ENCODE data around the gene CENPA. TPM values are rescaled to one million over a fixed set of nuclear protein-coding genes. Genes with fewer than 3 reads are reported as not detected.

The CENPA gene
- polyA plus RNA-seq, 1 experiment, result 9.3 TPM

DNA sequence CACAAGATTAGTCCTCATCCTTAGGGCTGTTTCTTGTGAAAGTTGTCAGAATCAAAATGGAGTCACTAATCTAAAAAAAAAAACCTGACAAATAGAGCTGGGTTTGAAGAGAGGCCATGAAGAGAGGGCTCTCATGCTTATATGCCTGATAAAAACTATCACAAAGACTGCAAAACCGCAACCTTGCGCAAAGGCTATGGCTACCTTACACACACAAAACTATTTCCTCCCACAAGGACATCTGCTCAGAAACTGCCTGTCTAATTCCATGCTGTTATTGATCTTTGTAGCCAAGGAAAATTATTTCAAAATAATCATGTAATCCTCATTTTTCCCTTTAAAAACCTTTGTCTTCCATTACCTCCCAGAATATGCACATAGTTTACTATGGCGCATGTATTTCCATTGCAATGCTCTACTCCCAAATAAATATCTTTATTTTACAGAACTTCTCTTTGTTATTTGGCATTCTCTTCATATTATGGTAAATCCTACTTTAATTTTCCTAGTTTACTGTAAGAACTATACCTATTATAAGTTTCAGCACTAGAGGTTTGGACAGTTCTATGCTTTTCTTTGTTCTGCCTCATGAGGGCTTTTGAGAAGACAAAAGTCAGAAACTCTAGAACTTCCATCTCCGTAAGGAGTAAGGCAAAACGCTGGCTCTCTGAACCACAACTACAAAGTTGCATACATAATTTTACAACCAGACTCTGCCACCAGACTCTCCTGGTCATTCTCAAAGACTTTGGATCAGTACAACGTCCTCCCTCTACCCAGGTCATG is 52.5 kb downstream of the CENPA start:
- H3K27ac ChIP-seq (ENCODE audit: low read depth, low read length), result no peak overlapping the region
- TF ChIP-seq, protein P1, sequence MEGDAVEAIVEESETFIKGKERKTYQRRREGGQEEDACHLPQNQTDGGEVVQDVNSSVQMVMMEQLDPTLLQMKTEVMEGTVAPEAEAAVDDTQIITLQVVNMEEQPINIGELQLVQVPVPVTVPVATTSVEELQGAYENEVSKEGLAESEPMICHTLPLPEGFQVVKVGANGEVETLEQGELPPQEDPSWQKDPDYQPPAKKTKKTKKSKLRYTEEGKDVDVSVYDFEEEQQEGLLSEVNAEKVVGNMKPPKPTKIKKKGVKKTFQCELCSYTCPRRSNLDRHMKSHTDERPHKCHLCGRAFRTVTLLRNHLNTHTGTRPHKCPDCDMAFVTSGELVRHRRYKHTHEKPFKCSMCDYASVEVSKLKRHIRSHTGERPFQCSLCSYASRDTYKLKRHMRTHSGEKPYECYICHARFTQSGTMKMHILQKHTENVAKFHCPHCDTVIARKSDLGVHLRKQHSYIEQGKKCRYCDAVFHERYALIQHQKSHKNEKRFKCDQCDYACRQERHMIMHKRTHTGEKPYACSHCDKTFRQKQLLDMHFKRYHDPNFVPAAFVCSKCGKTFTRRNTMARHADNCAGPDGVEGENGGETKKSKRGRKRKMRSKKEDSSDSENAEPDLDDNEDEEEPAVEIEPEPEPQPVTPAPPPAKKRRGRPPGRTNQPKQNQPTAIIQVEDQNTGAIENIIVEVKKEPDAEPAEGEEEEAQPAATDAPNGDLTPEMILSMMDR (IDR thresholded peaks at IDR 0.05; ENCODE audit: low read depth, low read length), result peak; percentile 21; the same call in 1 of the 2 replicates
- no peaks in the 10 kb centered on the region for H3K9me3 ChIP-seq (ENCODE audit: control insufficient read depth, insufficient read depth, low read length)
- peaks cover 27% of the 10 kb centered on the region for H3K27me3 ChIP-seq (ENCODE audit: control insufficient read depth, insufficient read depth, low read length)
- ChIA-PET POLR2A (no interaction called here), CTCF (interaction anchor here (0.6 kb wide), 1 partner anchor 8 kb away, joined by 3 read pairs; no protein-coding TSS in a partner anchor)
- H3K4me3 ChIP-seq (ENCODE audit: low read depth, low read length), result no peak overlapping the region
- DNase-seq (ENCODE audit: low read depth, low spot score), result no peak

DNA sequence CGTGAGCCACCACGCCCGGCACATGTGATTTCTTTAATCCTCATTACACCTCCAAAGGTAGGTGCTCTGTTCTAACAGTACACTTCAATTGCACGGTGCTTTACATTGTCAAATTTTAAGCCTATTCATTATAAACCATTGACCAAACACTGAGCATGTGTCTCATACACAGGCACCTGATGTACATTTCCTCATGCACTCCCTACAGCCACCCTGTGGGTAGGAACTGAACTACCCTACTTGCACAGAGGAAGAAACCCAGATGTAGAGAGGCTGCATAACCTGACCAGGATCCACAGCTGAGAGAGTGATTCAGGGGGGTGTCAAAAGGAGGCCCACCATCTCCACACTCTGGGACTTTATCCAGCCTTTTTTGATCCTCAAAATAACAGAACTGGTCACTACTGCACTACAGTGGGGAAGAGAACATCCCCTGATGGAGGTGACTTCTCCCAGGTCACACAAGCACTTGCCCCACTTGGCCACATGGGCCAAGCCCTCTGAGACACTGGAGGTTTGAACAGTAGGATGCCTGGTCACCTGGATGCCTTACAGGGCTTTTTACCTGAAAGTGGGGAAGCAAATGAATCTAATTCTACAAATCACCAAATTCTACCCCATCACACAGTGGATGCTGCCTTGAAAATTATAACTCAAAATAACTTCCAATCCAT is 55.2 kb downstream of the CENPA start:
- Histone ChIP-seq H3K9me3 (ENCODE audit: control insufficient read depth, insufficient read depth, low read length) (no peaks in the 10 kb centered on the region), H3K27ac (ENCODE audit: low read depth, low read length) (no peak overlapping the region), H3K4me3 (ENCODE audit: low read depth, low read length) (no peak overlapping the region), H3K27me3 (ENCODE audit: control insufficient read depth, insufficient read depth, low read length) (peaks cover 39% of the 10 kb centered on the region)
- DNase-seq (ENCODE audit: low read depth, low spot score), result no peak
- TF ChIP-seq, protein P1 (IDR thresholded peaks at IDR 0.05; ENCODE audit: low read depth, low read length), result peak; percentile 6; the same call in 1 of the 2 replicates
- CTCF ChIA-PET, result no interaction called here
- POLR2A ChIA-PET, result no interaction called here

DNA sequence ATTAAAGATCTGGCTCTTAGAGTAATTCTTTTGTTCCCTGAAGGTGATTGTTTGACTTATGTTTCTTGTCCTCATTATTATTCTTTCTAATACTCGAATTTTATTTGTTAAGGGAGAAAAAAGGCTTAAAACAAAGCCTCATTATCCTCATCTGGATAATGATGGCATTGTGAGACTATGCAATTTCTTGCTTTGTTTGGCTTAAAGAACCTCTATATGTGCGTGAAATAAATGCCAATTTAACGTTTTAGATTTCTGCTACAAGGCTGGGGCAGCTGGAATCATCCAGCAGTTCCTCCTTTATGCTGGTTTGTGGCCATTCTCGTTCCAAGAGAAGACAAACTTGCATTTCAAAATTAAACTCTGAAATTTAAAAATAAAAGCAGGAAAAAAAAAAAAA is 57.2 kb downstream of the CENPA start:
- no peak for DNase-seq (ENCODE audit: low read depth, low spot score)
- H3K4me3 ChIP-seq (ENCODE audit: low read depth, low read length), result no peak overlapping the region
- POLR2A ChIA-PET, result interaction anchor here (0.6 kb wide), 1 partner anchor 102 kb away, joined by 3 read pairs; no protein-coding TSS in a partner anchor
- no peak overlapping the region for H3K27ac ChIP-seq (ENCODE audit: low read depth, low read length)
- peaks cover 52% of the 10 kb centered on the region for H3K27me3 ChIP-seq (ENCODE audit: control insufficient read depth, insufficient read depth, low read length)
- CTCF ChIA-PET, result interaction anchor here (0.6 to 6.4 kb wide), 3 partner anchors 10 to 174 kb away, joined by 4 to 147 read pairs (median 7); no protein-coding TSS in a partner anchor
- H3K9me3 ChIP-seq (ENCODE audit: control insufficient read depth, insufficient read depth, low read length), result no peaks in the 10 kb centered on the region
- TF ChIP-seq, protein P1 (IDR thresholded peaks at IDR 0.05; ENCODE audit: low read depth, low read length), result no peak

Other genes starting within 250 kb of the CENPA start
- gene CIB4, start 144.7 kb upstream of the CENPA start, polyA plus RNA-seq (2011; rRNA removed), result not detected in 2 replicates
- gene KCNK3, start 93.3 kb upstream of the CENPA start, polyA plus RNA-seq (2011; rRNA removed), result 0.04 and 0.05 TPM in 2 replicates
- 31.4 and 38.8 TPM in 2 replicates for gene SLC35F6, start 21.8 kb upstream of the CENPA start, polyA plus RNA-seq (2011; rRNA removed)
- gene DPYSL5, start 62.1 kb downstream of the CENPA start, polyA plus RNA-seq (2011; rRNA removed), result not detected in 2 replicates
- 16.4 and 16.8 TPM in 2 replicates for gene MAPRE3, start 184.6 kb downstream of the CENPA start, polyA plus RNA-seq (2011; rRNA removed)
- gene TMEM214, start 246.9 kb downstream of the CENPA start, polyA plus RNA-seq (2011; rRNA removed), result 121 and 145 TPM in 2 replicates

Data from AG04450 (cell line).